Myocyte (in vitro differentiated cells): ENCODE data around the gene BEST4. TPM values are rescaled to one million over a fixed set of nuclear protein-coding genes. Genes with fewer than 3 reads are reported as not detected.
"Not testable (repeated sequence)": the region's sequence is repeated elsewhere in the genome, so short reads cannot be mapped to it uniquely, and the experiment has no call there.

Source experiments
- DNase-seq: peaks from one replicate; pipeline ENCODE4 v3.0.0-alpha.2; 2012; ENCODE audit warnings: low read depth
- total RNA-seq: library from RNA; depleted of rRNA; stranded (reverse); fragments of >200 nt; gene quantifications from 2 replicates; pipeline ENCODE4 v1.2.3, GENCODE V29; 2014

BEST4 gene
- total RNA-seq, 1 donor from 2014 or later: 0.59 TPM

- DNase-seq: no peak
These were observed 9.0 kb downstream of the BEST4 start for GRCh38 chr1:44778705-44779576.

GRCh38 chr1:44777969-44778635 lies 9.9 kb downstream of the BEST4 start:
- DNase-seq: no peak

- no peak for DNase-seq
These were observed 10.4 kb downstream of the BEST4 start for GRCh38 chr1:44777547-44777946.

- no peak for DNase-seq
These were observed 11.3 kb downstream of the BEST4 start for GRCh38 chr1:44776730-44777068.

GRCh38 chr1:44775930-44776729 lies 11.8 kb downstream of the BEST4 start:
- peak; percentile 26 for DNase-seq

- peak; percentile 97 for DNase-seq
These were observed 12.7 kb downstream of the BEST4 start, which contains the start of gene RPS8 for GRCh38 chr1:44775078-44775929. RPS8 (plus strand) TSS chr1:44775540; CDS start chr1:44775597, 57 bp downstream.

- not testable (repeated sequence) for DNase-seq
These were observed 21.5 kb downstream of the BEST4 start for GRCh38 chr1:44766421-44766820.

GRCh38 chr1:44760876-44761275 lies 27.1 kb downstream of the BEST4 start:
- no peak for DNase-seq

- peak; percentile 86 for DNase-seq
These were observed 28.9 kb downstream of the BEST4 start for GRCh38 chr1:44759077-44759476.

GRCh38 chr1:44757420-44757819 lies 30.6 kb downstream of the BEST4 start:
- no peak for DNase-seq

GRCh38 chr1:44747878-44748277 lies 40.1 kb downstream of the BEST4 start:
- DNase-seq: no peak

GRCh38 chr1:44743211-44743610 lies 44.8 kb downstream of the BEST4 start:
- no peak for DNase-seq

- no peak for DNase-seq
These were observed 47.8 kb downstream of the BEST4 start for GRCh38 chr1:44740179-44740617.

- DNase-seq: peak; percentile 98
These were observed 48.4 kb downstream of the BEST4 start, which contains the start of gene KIF2C for GRCh38 chr1:44739307-44740178. KIF2C (plus strand) TSS chr1:44739837; CDS start chr1:44739933, 96 bp downstream.

- not testable (repeated sequence) for DNase-seq
These were observed 49.0 kb downstream of the BEST4 start for GRCh38 chr1:44738953-44739306.

GRCh38 chr1:44735992-44736391 lies 52.0 kb downstream of the BEST4 start:
- no peak for DNase-seq

- DNase-seq: no peak
These were observed 54.2 kb downstream of the BEST4 start for GRCh38 chr1:44733784-44734183.
